ENCODE measurements around the gene CDC42BPG.

GRCh38 chr11:64881476-64881875 lies 37.0 kb upstream of the CDC42BPG start:
- no peak for TF ChIP-seq CTCF (IDR thresholded peaks at IDR 0.05)
- no peak for TF ChIP-seq POLR2A (IDR thresholded peaks at IDR 0.05)

Data from heart left ventricle (tissue), 13 donors.